CD4-positive, alpha-beta T cell treated with Interferon gamma for 1 hour (primary cell): ENCODE results near the gene FBLIM1.
"Not testable (repeated sequence)": the region's sequence is repeated elsewhere in the genome, so short reads cannot be mapped to it uniquely, and the experiment has no call there.

Experiments
- DNase-seq: peaks from one replicate; pipeline ENCODE4 v3.0.0-alpha.2; 2020

FBLIM1 gene

DNA sequence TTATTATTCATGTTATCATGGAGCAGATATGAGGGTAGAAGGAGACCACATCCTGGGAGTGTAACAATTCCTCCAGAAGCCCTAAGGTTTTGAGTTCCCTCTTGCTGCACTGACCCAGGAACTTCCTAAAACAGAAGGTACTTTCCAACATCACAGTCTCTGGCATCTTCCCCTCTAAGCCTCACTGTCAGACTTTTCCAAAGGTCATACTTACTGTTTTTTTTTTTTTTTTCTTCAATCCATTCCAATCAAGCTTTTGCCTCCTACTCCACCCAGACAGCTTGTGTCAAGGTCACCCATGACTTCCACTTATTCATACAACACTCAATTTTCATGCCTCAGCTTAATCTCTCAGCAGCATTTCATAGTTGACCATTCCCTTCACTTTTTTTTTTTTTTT is 67.2 kb downstream of the FBLIM1 start:
- no peak for DNase-seq

DNA sequence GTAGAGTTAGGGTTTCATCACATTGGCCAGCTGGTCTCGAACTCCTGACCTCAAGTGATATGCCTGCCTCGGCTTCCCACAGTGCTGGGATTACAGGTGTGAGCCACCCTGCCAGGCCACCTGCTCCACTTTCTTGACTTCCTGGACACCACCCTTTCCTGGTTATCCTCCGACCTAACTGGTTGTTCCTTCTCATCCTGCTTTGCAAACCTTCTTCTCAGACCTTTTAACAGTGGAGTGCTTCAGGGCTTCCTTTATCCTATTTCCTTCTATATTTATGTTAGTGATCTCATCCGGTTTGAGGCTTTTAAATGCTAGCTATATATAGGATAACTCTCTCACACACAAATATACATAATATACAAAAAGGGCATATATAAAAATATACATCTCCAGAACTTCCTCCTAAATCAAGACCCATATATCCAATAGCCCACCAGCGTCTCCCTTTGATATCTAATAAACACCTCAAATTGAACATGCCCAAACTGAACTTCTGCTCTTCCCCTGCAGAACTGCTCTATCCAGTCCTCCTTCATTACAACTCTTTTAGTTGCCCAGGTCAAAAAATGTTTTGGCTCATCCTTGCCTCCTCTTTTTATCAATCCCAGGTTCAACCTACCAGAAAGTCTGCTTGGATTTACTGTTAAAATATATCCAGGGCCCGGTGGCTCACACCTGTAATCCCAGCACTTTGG is 68.4 kb downstream of the FBLIM1 start:
- no peak for DNase-seq

DNA sequence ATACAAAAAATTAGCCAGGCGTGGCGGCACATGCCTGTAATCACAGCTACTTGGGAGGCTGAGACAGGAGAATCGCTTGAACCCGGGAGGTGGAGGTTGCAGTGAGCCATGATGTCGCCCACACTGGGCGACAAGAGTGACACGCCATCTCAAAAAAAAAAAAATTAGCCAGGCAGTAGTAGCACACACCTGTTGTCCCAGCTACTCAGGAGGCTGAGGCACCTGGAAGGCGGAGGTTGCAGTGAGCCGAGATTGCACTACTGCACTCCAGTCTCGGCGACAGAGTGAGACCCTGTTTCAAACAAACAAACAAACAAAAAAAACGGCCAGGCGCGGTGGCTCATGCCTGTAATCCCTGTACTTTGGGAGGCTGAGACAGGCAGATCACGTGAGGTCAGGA is 69.0 kb downstream of the FBLIM1 start:
- not testable (repeated sequence) for DNase-seq

- not testable (repeated sequence) for DNase-seq
Measured at GRCh38 chr1:15828931-15829330, 70.3 kb downstream of the FBLIM1 start.

DNA sequence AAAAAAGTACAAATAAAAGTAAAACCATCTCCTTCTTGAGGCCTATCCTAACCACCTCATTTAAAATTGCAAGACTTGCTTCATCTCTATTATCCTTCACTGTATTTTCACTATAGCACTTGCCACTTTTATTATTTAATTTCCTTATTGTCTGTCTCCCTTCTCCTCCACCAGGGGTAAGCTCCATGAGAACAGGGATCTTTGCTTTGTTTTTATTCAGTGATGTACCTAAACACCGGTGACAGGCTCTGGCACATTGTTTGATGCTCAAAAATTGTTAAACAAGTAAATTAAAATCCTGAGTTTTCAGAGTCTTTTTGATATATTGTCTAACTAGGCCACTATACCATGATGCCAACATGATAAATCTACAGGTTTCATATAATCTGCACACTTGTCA is 71.7 kb downstream of the FBLIM1 start:
- DNase-seq, result no peak

GRCh38 chr1:15833069-15833679 is 74.6 kb downstream of the FBLIM1 start:
- peak; percentile 56 for DNase-seq

DNA sequence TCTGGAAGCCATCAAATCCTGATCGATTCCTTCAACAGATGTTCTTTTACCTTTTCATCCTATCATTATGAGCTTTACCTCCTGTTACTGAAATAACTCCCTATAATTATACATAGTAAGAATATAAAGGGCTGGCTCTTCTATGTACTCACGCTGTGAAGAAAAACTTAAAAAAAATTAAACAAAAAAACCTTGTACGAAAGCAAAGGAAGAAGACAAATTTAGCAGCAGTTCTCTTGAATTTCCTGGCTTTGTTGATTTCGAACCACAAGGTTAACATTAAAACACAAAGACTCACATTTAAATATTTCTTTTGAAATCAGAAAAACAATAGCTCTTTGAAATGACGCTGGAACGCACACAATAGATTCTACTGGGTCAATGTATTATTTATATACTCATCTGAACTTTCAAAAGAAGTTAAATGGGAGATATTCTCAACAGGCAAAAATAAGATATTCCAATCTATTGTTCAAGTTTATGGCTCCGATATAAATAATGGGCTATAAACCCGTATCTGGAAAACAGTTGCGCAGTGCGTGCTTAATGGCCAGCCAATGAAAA is 75.3 kb downstream of the FBLIM1 start:
- DNase-seq, result no peak

GRCh38 chr1:15834406-15835204 is 76.0 kb downstream of the FBLIM1 start:
- peak; percentile 89 for DNase-seq

DNA sequence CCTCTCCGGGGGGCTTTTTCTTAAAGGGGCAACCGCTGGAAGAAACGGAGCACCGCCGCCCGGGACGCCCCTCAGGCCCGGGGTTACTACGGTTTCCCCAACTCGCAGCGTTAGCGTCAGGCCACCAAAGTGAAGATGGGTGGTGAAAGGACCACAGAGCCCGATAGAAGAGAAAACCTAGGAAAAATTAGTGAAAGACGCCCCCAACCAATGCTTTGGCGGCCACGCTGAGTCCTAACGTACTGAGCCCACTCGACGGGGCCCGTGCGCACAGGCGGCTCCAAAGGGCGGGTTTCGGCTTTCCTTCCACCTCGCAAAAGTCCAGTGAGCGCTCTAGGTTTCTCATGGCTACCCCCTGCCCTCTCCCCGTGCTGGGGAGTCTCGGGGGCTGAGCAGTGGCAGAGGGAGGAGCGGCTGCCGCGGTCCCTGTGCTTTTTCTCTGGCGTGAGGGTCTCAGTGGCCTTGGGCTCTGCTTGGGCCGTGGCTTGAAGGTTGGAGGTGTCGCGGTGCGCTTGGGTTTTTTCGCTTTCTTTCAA is 76.7 kb downstream of the FBLIM1 start:
- no peak for DNase-seq

- peak; percentile 99 for DNase-seq
Measured at GRCh38 chr1:15835741-15836510, 77.3 kb downstream of the FBLIM1 start.
